HCT116 (cell line): ENCODE data around the gene CD19. TPM values are rescaled to one million over a fixed set of nuclear protein-coding genes. Genes with fewer than 3 reads are reported as not detected.

ENCODE experiments used
- ATAC-seq: fragments of 200-7000 bp; cut with Tn5 transposase; 2 replicates; pipeline ENCODE4 v1.9.1; 2020; ENCODE audit warnings: mild to moderate bottlenecking, moderate library complexity
- BruUV-seq: library from RNA; stranded (reverse); fragments of 400-500 nt; replicated peaks from 2 replicates; lab custom pipeline; 2021; lab: Mats Ljungman, UMichigan
- CTCF ChIA-PET: fragments of 300-600 bp; sonication (Branson Sonifier 250); formaldehyde crosslinking; loops from one replicate; lab custom pipeline; 2021; ENCODE audit warnings: antibody characterized with exemption; lab: Charles Lee
- POLR2A ChIA-PET: fragments of 300-600, 350-600 bp; sonication (Branson Sonifier 250); formaldehyde crosslinking; loops from one replicate; lab custom pipeline; 2021; ENCODE audit warnings: antibody characterized with exemption; lab: Charles Lee
- RAD21 ChIA-PET, 2 experiments: fragments of 300-600 bp; sonication (Branson Sonifier 250); formaldehyde crosslinking; loops; one replicate each; lab custom pipeline; 2023; ENCODE audit warnings: low total read pairs in 2 of 2; ENCODE audit not compliant: uncharacterized antibody in 2 of 2, unreplicated experiment in 2 of 2, low non-redundant PET in 1 of 2; lab: Charles Lee
- DNase-seq: peaks from one replicate; pipeline ENCODE4 v3.0.0-alpha.2; 2010; ENCODE audit warnings: low read depth, low spot score
- H2AFZ ChIP-seq: fragments of 200-600 bp; shearing (Covaris generic), sonication (generic); 2 replicates; pipeline ENCODE4 v1.6.1; 2017; ENCODE audit warnings: low read depth, mixed run types, mixed read lengths, antibody characterized with exemption, low read length; ENCODE audit not compliant: poor library complexity, severe bottlenecking
- H3K27ac ChIP-seq: 2 replicates; pipeline ENCODE4 v1.5.1; 2012; ENCODE audit warnings: low read depth, low read length
- H3K27me3 ChIP-seq: fragments of 200-600 bp; sonication (generic); 2 replicates; pipeline ENCODE4 v1.6.1; 2016; ENCODE audit warnings: mixed run types, low read length, mixed read lengths; ENCODE audit not compliant: insufficient read depth
- H3K36me3 ChIP-seq, 2 experiments: fragments of 200-500 bp in 1 of 2; fragments of 200-600 bp in 1 of 2; sonication (Bioruptor generic) in 1 of 2; sonication (generic) in 1 of 2; 2 replicates each; pipeline versions ENCODE4 v1.5.1 to v1.6.1; 2014 to 2016; ENCODE audit warnings: low read length in 2 of 2, inconsistent platforms in 1 of 2, mixed read lengths in 1 of 2, mixed run types in 1 of 2; ENCODE audit not compliant: insufficient read depth in 2 of 2, control insufficient read depth in 1 of 2
- H3K4me1 ChIP-seq, 2 experiments: fragments of 200-600 bp in 1 of 2; sonication (generic) in 1 of 2; 2 replicates each; pipeline versions ENCODE4 v1.5.1 to v1.6.1; 2012 to 2017; ENCODE audit warnings: low read length in 2 of 2, inconsistent platforms in 1 of 2, mild to moderate bottlenecking in 1 of 2, mixed read lengths in 1 of 2, mixed run types in 1 of 2, moderate library complexity in 1 of 2; ENCODE audit not compliant: insufficient read depth in 2 of 2, control insufficient read depth in 1 of 2
- H3K4me2 ChIP-seq: fragments of 200-600 bp; sonication (generic); 2 replicates; pipeline ENCODE4 v1.6.1; 2017; ENCODE audit warnings: mixed run types, low read length, mixed read lengths
- H3K4me3 ChIP-seq, 2 experiments: fragments of 200-600 bp in 1 of 2; sonication (generic) in 1 of 2; replicated peaks in 1 of 2; 2 replicates each; pipeline ENCODE4 v1.5.1; 2011 to 2016; ENCODE audit warnings: low read length in 2 of 2, control low read depth in 1 of 2, low read depth in 1 of 2, mild to moderate bottlenecking in 1 of 2, mixed read lengths in 1 of 2, mixed run types in 1 of 2
- H3K79me2 ChIP-seq: fragments of 200-600 bp; sonication (generic); 2 replicates; pipeline ENCODE4 v1.6.1; 2017; ENCODE audit warnings: mild to moderate bottlenecking, mixed run types, low read length, moderate library complexity, mixed read lengths; ENCODE audit not compliant: insufficient read depth
- H3K9ac ChIP-seq: fragments of 200-600 bp; sonication (generic); 2 replicates; pipeline ENCODE4 v1.6.1; 2016; ENCODE audit warnings: low read length, mixed read lengths
- H3K9me2 ChIP-seq: fragments of 200-600 bp; sonication (generic), shearing (Covaris generic); 2 replicates; pipeline ENCODE4 v1.6.1; 2017; ENCODE audit warnings: mixed run types, mild to moderate bottlenecking, moderate library complexity; ENCODE audit not compliant: insufficient read depth
- H3K9me3 ChIP-seq, 2 experiments: fragments of 200-500 bp in 1 of 2; fragments of 200-600 bp in 1 of 2; sonication (Bioruptor generic) in 1 of 2; sonication (generic) in 1 of 2; 2 replicates each; pipeline ENCODE4 v1.6.1; 2014 to 2017; ENCODE audit warnings: low read length in 2 of 2, mixed read lengths in 2 of 2, inconsistent platforms in 1 of 2, low read depth in 1 of 2, mild to moderate bottlenecking in 1 of 2, mixed run types in 1 of 2, moderate library complexity in 1 of 2; ENCODE audit not compliant: control insufficient read depth in 1 of 2, insufficient read depth in 1 of 2
- H4K20me1 ChIP-seq: fragments of 200-600 bp; sonication (generic), shearing (Covaris generic); 2 replicates; pipeline ENCODE4 v1.6.1; 2017; ENCODE audit warnings: mixed run types, mild to moderate bottlenecking, moderate library complexity; ENCODE audit not compliant: insufficient read depth
- CBX3 ChIP-seq: IDR thresholded peaks from 2 replicates; pipeline ENCODE4 v1.6.1; 2012; ENCODE audit warnings: low read depth
- CEBPB ChIP-seq: IDR thresholded peaks from 2 replicates; pipeline ENCODE4 v1.6.1; 2012; ENCODE audit warnings: low read depth
- FOSL1 ChIP-seq: IDR thresholded peaks from 2 replicates; pipeline ENCODE4 v1.6.1; 2012; ENCODE audit warnings: low read depth
- JUND ChIP-seq: IDR thresholded peaks from 2 replicates; pipeline ENCODE4 v1.6.1; 2012
- TCF7L2 ChIP-seq: IDR thresholded peaks from 2 replicates; pipeline ENCODE4 v1.7.0; 2011; ENCODE audit warnings: borderline replicate concordance, inconsistent platforms; ENCODE audit not compliant: insufficient read depth, insufficient read length; ENCODE audit errors: extremely low read depth
- ZFX ChIP-seq: fragments of 450-650 bp; IDR thresholded peaks from 2 replicates; pipeline ENCODE4 v1.6.1; 2017
- intact Hi-C: fragments of 100-400 bp; cut with micrococcal nuclease; formaldehyde crosslinking; loops from 2 replicates; pipeline ENCODE4 v1.10.0; 2022
- total RNA-seq: library from RNA; stranded (reverse); gene quantifications from one replicate; pipeline ENCODE4 v1.2.1, GENCODE V29; 2021; ENCODE audit not compliant: unreplicated experiment
- TF ChIP-seq, protein P1 (sequence below): IDR thresholded peaks from 2 replicates; pipeline ENCODE4 v1.6.1; 2012
- TF ChIP-seq, protein P2 (sequence below): IDR thresholded peaks from 2 replicates; pipeline ENCODE4 v1.6.1; 2012; ENCODE audit warnings: low read depth

CD19 gene
- total RNA-seq, 1 experiment from 2014 or later = 0.27 TPM

DNA sequence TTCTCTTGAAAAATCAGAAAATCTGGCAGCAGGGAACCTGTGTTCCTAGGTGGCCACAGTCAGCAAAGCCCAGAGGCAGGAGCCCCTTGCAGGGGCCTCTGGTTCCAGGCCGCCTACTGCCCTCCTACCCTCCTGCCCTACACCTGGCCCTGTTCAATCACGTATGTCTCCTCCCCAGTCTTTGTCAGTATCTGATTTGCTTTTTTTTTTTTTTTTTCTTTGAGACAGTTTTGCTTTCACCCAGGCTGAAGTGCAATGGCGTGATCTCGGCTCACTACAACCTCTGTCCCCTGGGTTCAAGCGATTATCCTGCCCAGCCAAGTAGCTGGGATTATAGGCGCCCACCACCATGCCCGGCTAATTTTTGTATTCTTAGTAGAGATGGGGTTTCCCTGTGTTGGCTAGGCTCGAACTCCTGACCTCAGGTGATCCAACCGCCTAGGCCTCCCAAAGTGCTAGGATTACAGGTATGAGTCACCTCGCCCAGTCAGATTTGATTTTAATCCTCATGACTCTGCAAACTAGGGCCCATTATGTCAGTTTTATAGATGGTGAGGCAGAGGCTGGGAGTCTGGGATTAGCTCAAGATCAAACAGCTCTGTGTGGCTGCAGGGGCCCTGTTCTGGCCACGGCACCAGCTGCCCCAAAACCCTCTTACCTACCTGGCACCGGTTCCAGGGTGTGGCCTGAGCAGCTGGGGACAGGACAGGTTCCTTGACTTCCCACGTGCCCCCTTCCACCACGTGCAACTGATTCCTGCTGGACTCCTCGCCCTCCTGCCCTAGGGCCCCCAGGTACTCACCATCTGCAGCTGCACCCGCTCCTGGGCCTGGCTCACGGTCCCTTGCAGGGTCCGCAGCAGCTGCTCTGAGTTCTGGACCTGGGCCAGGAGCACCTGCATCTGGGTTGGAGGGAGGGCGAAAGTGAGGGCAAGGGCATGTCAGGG lies 21.4 kb upstream of the CD19 start:
- no peaks in the 10 kb centered on the region for H4K20me1 ChIP-seq
- BruUV-seq = no TSS peak
- intact Hi-C loops = loop anchor here (5.0 kb wide), 1 partner anchor 33 kb away; the partner anchor contains the start of gene ATP2A1
- ChIA-PET CTCF (no interaction called here), POLR2A (no interaction called here)
- H3K9me3 ChIP-seq = no peaks in the 10 kb centered on the region
- H3K27me3 ChIP-seq = no peaks in the 10 kb centered on the region
- peak; percentile 71 for TF ChIP-seq FOSL1
- TF ChIP-seq, protein P1, sequence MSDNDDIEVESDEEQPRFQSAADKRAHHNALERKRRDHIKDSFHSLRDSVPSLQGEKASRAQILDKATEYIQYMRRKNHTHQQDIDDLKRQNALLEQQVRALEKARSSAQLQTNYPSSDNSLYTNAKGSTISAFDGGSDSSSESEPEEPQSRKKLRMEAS = peak; percentile 69
- peak; percentile 66 for TF ChIP-seq JUND
- no peak for TF ChIP-seq CEBPB
- no peak for TF ChIP-seq CBX3
- 0 out of 2 replicates have a peak, but pooled peaks have one; percentile 17 for TF ChIP-seq ZFX
- peak; percentile 59 for TF ChIP-seq TCF7L2
- TF ChIP-seq, all 23 proteins: peak for 5
- Histone ChIP-seq H3K79me2 (no peaks in the 10 kb centered on the region), H3K4me2 (peak overlapping the region; percentile 69), H2AFZ (no peak overlapping the region), H3K36me3 (no peaks in the 10 kb centered on the region), H3K9ac (peak overlapping the region; percentile 55), H3K9me2 (no peaks in the 10 kb centered on the region), H3K27ac (peak overlapping the region; percentile 85), H3K4me3 (0 out of 4 replicates have a peak overlapping the region, but pooled peaks of 1 of the 2 experiments have one; percentile 0), H3K4me1 (peaks cover 20 to 35% of the 10 kb centered on the region in 2 experiments)
- DNase-seq = peak; percentile 44
- peak; percentile 80 for ATAC-seq
- RAD21 ChIA-PET = no interaction called here

- RAD21 ChIA-PET = interaction anchor here in 1 of 2 experiments (1.4 kb wide), 1 partner anchor 33 kb away, joined by 3 read pairs; no protein-coding TSS in a partner anchor
- H3K27me3 ChIP-seq = no peaks in the 10 kb centered on the region
- no peak overlapping the region for H3K4me2 ChIP-seq
- peaks cover 20 to 35% of the 10 kb centered on the region in 2 experiments for H3K4me1 ChIP-seq
- TF ChIP-seq, protein P2, sequence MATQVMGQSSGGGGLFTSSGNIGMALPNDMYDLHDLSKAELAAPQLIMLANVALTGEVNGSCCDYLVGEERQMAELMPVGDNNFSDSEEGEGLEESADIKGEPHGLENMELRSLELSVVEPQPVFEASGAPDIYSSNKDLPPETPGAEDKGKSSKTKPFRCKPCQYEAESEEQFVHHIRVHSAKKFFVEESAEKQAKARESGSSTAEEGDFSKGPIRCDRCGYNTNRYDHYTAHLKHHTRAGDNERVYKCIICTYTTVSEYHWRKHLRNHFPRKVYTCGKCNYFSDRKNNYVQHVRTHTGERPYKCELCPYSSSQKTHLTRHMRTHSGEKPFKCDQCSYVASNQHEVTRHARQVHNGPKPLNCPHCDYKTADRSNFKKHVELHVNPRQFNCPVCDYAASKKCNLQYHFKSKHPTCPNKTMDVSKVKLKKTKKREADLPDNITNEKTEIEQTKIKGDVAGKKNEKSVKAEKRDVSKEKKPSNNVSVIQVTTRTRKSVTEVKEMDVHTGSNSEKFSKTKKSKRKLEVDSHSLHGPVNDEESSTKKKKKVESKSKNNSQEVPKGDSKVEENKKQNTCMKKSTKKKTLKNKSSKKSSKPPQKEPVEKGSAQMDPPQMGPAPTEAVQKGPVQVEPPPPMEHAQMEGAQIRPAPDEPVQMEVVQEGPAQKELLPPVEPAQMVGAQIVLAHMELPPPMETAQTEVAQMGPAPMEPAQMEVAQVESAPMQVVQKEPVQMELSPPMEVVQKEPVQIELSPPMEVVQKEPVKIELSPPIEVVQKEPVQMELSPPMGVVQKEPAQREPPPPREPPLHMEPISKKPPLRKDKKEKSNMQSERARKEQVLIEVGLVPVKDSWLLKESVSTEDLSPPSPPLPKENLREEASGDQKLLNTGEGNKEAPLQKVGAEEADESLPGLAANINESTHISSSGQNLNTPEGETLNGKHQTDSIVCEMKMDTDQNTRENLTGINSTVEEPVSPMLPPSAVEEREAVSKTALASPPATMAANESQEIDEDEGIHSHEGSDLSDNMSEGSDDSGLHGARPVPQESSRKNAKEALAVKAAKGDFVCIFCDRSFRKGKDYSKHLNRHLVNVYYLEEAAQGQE = no peak
- POLR2A ChIA-PET = interaction anchor here (0.7 kb wide), 1 partner anchor 19 kb away, joined by 3 read pairs; no protein-coding TSS in a partner anchor
- no peak for DNase-seq
- intact Hi-C loops = loop anchor here (5.0 kb wide), 1 partner anchor 35 kb away; the partner anchor contains the start of gene ATP2A1
- ATAC-seq = no peak
- no peaks in the 10 kb centered on the region for H3K36me3 ChIP-seq
- 0 out of 2 replicates have a peak overlapping the region, but pooled peaks have one; percentile 35 for H3K27ac ChIP-seq
- H3K9me3 ChIP-seq = no peaks in the 10 kb centered on the region
- H3K9ac ChIP-seq = 0 out of 2 replicates have a peak overlapping the region, but pooled peaks have one; percentile 11
- H3K79me2 ChIP-seq = no peaks in the 10 kb centered on the region
- BruUV-seq = no TSS peak
- no peaks in the 10 kb centered on the region for H3K9me2 ChIP-seq
- no peak overlapping the region for H2AFZ ChIP-seq
- H4K20me1 ChIP-seq = no peaks in the 10 kb centered on the region
- CTCF ChIA-PET = interaction anchor here (1.1 to 1.2 kb wide), 2 partner anchors 11 to 33 kb away, joined by 4 to 5 read pairs; no protein-coding TSS in a partner anchor
- H3K4me3 ChIP-seq = no peak overlapping the region
Observed at GRCh38 chr16:28912558-28912957, 19.2 kb upstream of the CD19 start.
